Activated CD8-positive, alpha-beta T cell treated with anti-CD3 and anti-CD28 coated beads, Interleukin-2, amount 10 ng/mL, durations not matched to agents 7 days and 5 days (primary cell): ENCODE measurements around the gene NQO2. TPM values are rescaled to one million over a fixed set of nuclear protein-coding genes. Genes with fewer than 3 reads are reported as not detected.
A peak's percentile ranks its signal among the peaks of the same experiment; 100 is the strongest.
"Not testable (repeated sequence)": the region's sequence is repeated elsewhere in the genome, so short reads cannot be mapped to it uniquely, and the experiment has no call there.

ENCODE experiments used
- ATAC-seq: fragments of 150-1000 bp; cut with Tn5 transposase; one replicate; pipeline ENCODE4 v1.10.0; 2021; ENCODE audit warnings: moderate library complexity
- CTCF ChIA-PET: fragments of 350-600 bp; sonication (Branson Sonifier 250); formaldehyde crosslinking; loops from one replicate; lab custom pipeline; 2021; ENCODE audit warnings: antibody characterized with exemption; lab: Charles Lee
- POLR2A ChIA-PET: fragments of 350-600 bp; sonication (Branson Sonifier 250); formaldehyde crosslinking; loops from one replicate; lab custom pipeline; 2021; ENCODE audit warnings: antibody characterized with exemption; lab: Charles Lee
- DNase-seq: peaks from one replicate; pipeline ENCODE4 v3.0.0-alpha.2; 2020
- H3K27ac Mint-ChIP-seq: one replicate; pipeline ENCODE4 v1.8.0; 2021; ENCODE audit warnings: mild to moderate bottlenecking, mixed read lengths
- H3K27me3 Mint-ChIP-seq: one replicate; pipeline ENCODE4 v1.8.0; 2021; ENCODE audit warnings: low read depth, mixed read lengths
- H3K36me3 Mint-ChIP-seq: one replicate; pipeline ENCODE4 v1.8.0; 2021; ENCODE audit warnings: low read depth, mixed read lengths
- H3K4me1 Mint-ChIP-seq: one replicate; pipeline ENCODE4 v1.8.0; 2021; ENCODE audit warnings: low read depth, mixed read lengths
- H3K4me3 Mint-ChIP-seq: one replicate; pipeline ENCODE4 v1.8.0; 2021; ENCODE audit warnings: mild to moderate bottlenecking, mixed read lengths
- H3K9me3 Mint-ChIP-seq: one replicate; pipeline ENCODE4 v1.8.0; 2022; ENCODE audit warnings: mixed read lengths; ENCODE audit not compliant: insufficient read depth
- total RNA-seq, 2 experiments: library from RNA; stranded (reverse); gene quantifications; one replicate each; pipeline ENCODE4 v1.2.3, GENCODE V29; 2021

Gene NQO2
- total RNA-seq, 2 experiments from 2014 or later = 21.2 to 21.4 TPM

- peaks cover 3% of the 10 kb centered on the region for H3K27me3 Mint-ChIP-seq
- ATAC-seq (peak; percentile 79), DNase-seq (peak; percentile 93)
- H3K27ac Mint-ChIP-seq = peak overlapping the region; percentile 96
- H3K4me1 Mint-ChIP-seq = peaks cover 25% of the 10 kb centered on the region
- peak overlapping the region; percentile 86 for H3K4me3 Mint-ChIP-seq
- H3K9me3 Mint-ChIP-seq = no peaks in the 10 kb centered on the region
- POLR2A ChIA-PET = interaction anchor here (0.6 to 5.4 kb wide), 40 partner anchors 9 to 400 kb away, joined by 3 to 76 read pairs (median 4); partner anchors contain the start of genes NQO2, RIPK1, SERPINB1 and SERPINB6
- H3K36me3 Mint-ChIP-seq = no peaks in the 10 kb centered on the region
- CTCF ChIA-PET = interaction anchor here (0.8 to 7.5 kb wide), 35 partner anchors 10 to 262 kb away, joined by 3 to 97 read pairs (median 8); partner anchors contain the start of genes MYLK4, NQO2, RIPK1 and SERPINB1
Observed at GRCh38 chr6:2989332-2990247, 10.1 kb upstream of the NQO2 start.

DNA sequence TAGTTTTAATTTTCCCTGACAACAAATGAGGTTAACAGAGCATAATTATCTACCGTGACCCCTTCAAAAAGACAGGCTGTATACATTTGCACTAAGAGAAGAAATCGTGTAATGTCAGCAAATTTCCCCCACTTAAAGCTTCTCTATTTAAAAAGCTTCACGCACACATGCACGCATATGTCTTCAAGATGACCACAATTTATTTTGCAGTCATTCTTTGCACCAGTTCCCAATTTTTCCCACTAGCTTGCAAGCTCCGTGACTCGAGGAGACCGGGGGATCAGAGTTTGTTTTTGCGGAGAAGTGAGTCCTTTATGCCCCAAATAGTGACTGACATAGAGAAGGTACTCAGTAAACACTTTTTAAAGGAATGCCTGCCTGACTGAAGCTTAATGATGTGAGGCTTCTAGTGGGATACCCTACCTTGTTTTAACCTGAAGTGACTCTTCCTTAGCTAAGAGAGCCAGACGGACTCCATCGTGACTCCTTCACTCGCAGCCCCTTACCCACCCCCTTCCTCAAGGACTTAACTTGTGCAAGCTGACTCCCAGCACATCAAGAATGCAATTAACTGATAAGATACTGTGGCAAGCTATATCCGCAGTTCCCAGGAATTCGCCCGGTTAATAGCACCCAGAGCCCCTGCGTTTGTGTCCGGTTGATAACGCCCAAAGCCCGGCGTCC is 9.3 kb upstream of the NQO2 start:
- ChIA-PET POLR2A (interaction anchor here (0.6 to 5.4 kb wide), 34 partner anchors 9 to 399 kb away, joined by 3 to 76 read pairs (median 4); partner anchors contain the start of genes NQO2, RIPK1, SERPINB1 and SERPINB6), CTCF (interaction anchor here (0.6 to 7.5 kb wide), 32 partner anchors 10 to 261 kb away, joined by 3 to 97 read pairs (median 9); partner anchors contain the start of genes MYLK4, NQO2, RIPK1 and SERPINB1)
- Mint-ChIP-seq H3K27ac (peak overlapping the region; percentile 96), H3K4me1 (peaks cover 25% of the 10 kb centered on the region), H3K9me3 (no peaks in the 10 kb centered on the region), H3K27me3 (peaks cover 3% of the 10 kb centered on the region), H3K4me3 (peak overlapping the region; percentile 86), H3K36me3 (no peaks in the 10 kb centered on the region)
- DNase-seq = peak; percentile 33
- no peak for ATAC-seq

- no peaks in the 10 kb centered on the region for H3K9me3 Mint-ChIP-seq
- H3K4me3 Mint-ChIP-seq = peak overlapping the region; percentile 86
- DNase-seq (no peak), ATAC-seq (no peak)
- H3K27ac Mint-ChIP-seq = peak overlapping the region; percentile 96
- no peaks in the 10 kb centered on the region for H3K36me3 Mint-ChIP-seq
- ChIA-PET POLR2A (interaction anchor here (0.6 to 5.4 kb wide), 17 partner anchors 9 to 198 kb away, joined by 3 to 76 read pairs (median 8); partner anchors contain the start of genes NQO2, RIPK1, SERPINB1 and SERPINB6), CTCF (interaction anchor here (0.6 to 7.5 kb wide), 21 partner anchors 9 to 356 kb away, joined by 3 to 97 read pairs (median 12); partner anchors contain the start of genes MYLK4, NQO2, RIPK1 and SERPINB1)
- H3K4me1 Mint-ChIP-seq = peaks cover 25% of the 10 kb centered on the region
- peaks cover 3% of the 10 kb centered on the region for H3K27me3 Mint-ChIP-seq
Observed at GRCh38 chr6:2990932-2991506, 8.7 kb upstream of the NQO2 start.

DNA sequence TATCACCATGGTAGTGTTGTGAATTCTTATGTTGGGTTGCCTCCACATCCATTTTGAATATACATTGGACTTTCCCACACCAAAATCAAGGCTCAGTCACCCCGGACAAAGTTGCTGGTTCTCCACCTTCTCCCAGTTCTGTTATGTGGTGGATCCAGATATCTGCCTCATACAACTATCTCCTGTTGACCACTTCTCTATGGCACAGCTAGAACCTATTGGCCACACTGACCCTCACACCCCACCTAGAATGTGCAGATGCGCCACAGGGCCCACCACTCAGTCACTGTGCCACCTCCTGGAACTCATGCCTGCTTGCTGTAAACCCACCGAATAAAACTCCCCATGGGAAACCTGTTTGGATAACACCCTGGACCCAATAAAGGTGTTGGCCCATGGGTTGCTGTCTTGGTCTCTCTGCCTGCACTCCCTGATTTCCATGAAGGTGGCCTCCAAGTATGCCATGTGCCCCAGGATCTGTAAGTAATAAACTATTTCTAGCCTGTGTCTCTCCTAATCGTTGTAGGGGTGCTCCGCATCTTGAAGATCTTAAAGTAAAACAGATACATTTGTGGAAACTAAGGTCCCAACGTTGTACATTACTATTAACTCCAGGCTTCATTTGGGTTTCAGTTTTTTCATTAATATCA is 7.2 kb upstream of the NQO2 start:
- POLR2A ChIA-PET = interaction anchor here (3.7 kb wide), 1 partner anchor 71 kb away, joined by 24 read pairs; no protein-coding TSS in a partner anchor

GRCh38 chr6:2993755-2994317 is 5.9 kb upstream of the NQO2 start:
- ATAC-seq (no peak), DNase-seq (no peak)
- Mint-ChIP-seq H3K4me1 (peaks cover 21% of the 10 kb centered on the region), H3K27ac (no peak overlapping the region), H3K9me3 (no peaks in the 10 kb centered on the region), H3K36me3 (no peaks in the 10 kb centered on the region), H3K4me3 (no peak overlapping the region), H3K27me3 (peaks cover 3% of the 10 kb centered on the region)
- ChIA-PET POLR2A (no interaction called here), CTCF (no interaction called here)

More for the DNA sequence above, 7.2 kb upstream of the NQO2 start:
- peaks cover 24% of the 10 kb centered on the region for H3K4me1 Mint-ChIP-seq
- H3K27me3 Mint-ChIP-seq = peaks cover 3% of the 10 kb centered on the region
- DNase-seq (no peak), ATAC-seq (no peak)
- no peaks in the 10 kb centered on the region for H3K9me3 Mint-ChIP-seq
- no peak overlapping the region for H3K4me3 Mint-ChIP-seq
- CTCF ChIA-PET = interaction anchor here (1.0 to 7.5 kb wide), 2 partner anchors 146 to 201 kb away, joined by 3 to 97 read pairs; no protein-coding TSS in a partner anchor
- H3K27ac Mint-ChIP-seq = no peak overlapping the region
- no peaks in the 10 kb centered on the region for H3K36me3 Mint-ChIP-seq

- not testable (repeated sequence) for H3K36me3 Mint-ChIP-seq, H3K9me3 Mint-ChIP-seq, H3K27me3 Mint-ChIP-seq
- H3K4me1 Mint-ChIP-seq = peaks cover 31% of the 10 kb centered on the region
- ATAC-seq = peak; percentile 45
- CTCF ChIA-PET = interaction anchor here (0.6 to 5.1 kb wide), 14 partner anchors 9 to 253 kb away, joined by 3 to 48 read pairs (median 4); no protein-coding TSS in a partner anchor
- DNase-seq = peak; percentile 58
- H3K27ac Mint-ChIP-seq = peak overlapping the region; percentile 83
- POLR2A ChIA-PET = interaction anchor here (1.2 to 2.1 kb wide), 5 partner anchors 8 to 65 kb away, joined by 3 to 22 read pairs (median 10); no protein-coding TSS in a partner anchor
- peak overlapping the region; percentile 81 for H3K4me3 Mint-ChIP-seq
Observed at GRCh38 chr6:2998249-2998997, 1.3 kb upstream of the NQO2 start.

GRCh38 chr6:2998998-2999617 is 586 bp upstream of the NQO2 start:
- CTCF ChIA-PET = interaction anchor here (0.6 to 5.1 kb wide), 17 partner anchors 9 to 208 kb away, joined by 3 to 48 read pairs (median 4); partner anchors contain the start of gene SERPINB1
- ATAC-seq = peak; percentile 49

GRCh38 chr6:3001146-3001772 is 1.6 kb downstream of the NQO2 start:
- DNase-seq = no peak
- Mint-ChIP-seq H3K9me3 (no peaks in the 10 kb centered on the region), H3K4me3 (peak overlapping the region; percentile 86), H3K36me3 (peaks cover 19% of the 10 kb centered on the region), H3K27ac (no peak overlapping the region), H3K27me3 (no peaks in the 10 kb centered on the region), H3K4me1 (peaks cover 35% of the 10 kb centered on the region)
- POLR2A ChIA-PET = interaction anchor here (0.6 to 2.8 kb wide), 8 partner anchors 11 to 241 kb away, joined by 3 to 15 read pairs (median 4); partner anchors contain the start of gene SERPINB1
- CTCF ChIA-PET = interaction anchor here (0.7 to 5.1 kb wide), 20 partner anchors 11 to 251 kb away, joined by 3 to 48 read pairs (median 5); partner anchors contain the start of genes MYLK4 and RIPK1
- ATAC-seq = no peak

More at GRCh38 chr6:2998998-2999617, 586 bp upstream of the NQO2 start:
- DNase-seq = no peak
- POLR2A ChIA-PET = interaction anchor here (0.8 to 2.1 kb wide), 10 partner anchors 9 to 69 kb away, joined by 3 to 22 read pairs (median 5); partner anchors contain the start of gene RIPK1
- peaks cover under 1% of the 10 kb centered on the region for H3K27me3 Mint-ChIP-seq
- H3K4me3 Mint-ChIP-seq = peak overlapping the region; percentile 81
- peaks cover 31% of the 10 kb centered on the region for H3K4me1 Mint-ChIP-seq
- peaks cover 5% of the 10 kb centered on the region for H3K36me3 Mint-ChIP-seq
- no peaks in the 10 kb centered on the region for H3K9me3 Mint-ChIP-seq
- H3K27ac Mint-ChIP-seq = peak overlapping the region; percentile 83
